PC-3 (cell line): Measurements from ENCODE around the gene NEGR1. TPM values are rescaled to one million over a fixed set of nuclear protein-coding genes. Genes with fewer than 3 reads are reported as not detected.

Experiments
- ATAC-seq: fragments of 200-7000 bp; cut with Tn5 transposase; 2 replicates; pipeline ENCODE4 v1.9.1; 2020; ENCODE audit warnings: mild to moderate bottlenecking, moderate library complexity
- BruUV-seq: library from RNA; stranded (reverse); fragments of 400-500 nt; replicated peaks from 2 replicates; lab custom pipeline; 2021; lab: Mats Ljungman, UMichigan
- CTCF ChIA-PET: fragments of 300-600 bp; sonication (Branson Sonifier 250); formaldehyde crosslinking; loops from one replicate; lab custom pipeline; 2022; ENCODE audit warnings: antibody characterized with exemption; lab: Charles Lee
- POLR2A ChIA-PET: fragments of 300-600 bp; sonication (Branson Sonifier 250); formaldehyde crosslinking; loops from one replicate; lab custom pipeline; 2022; ENCODE audit warnings: antibody characterized with exemption; ENCODE audit not compliant: unreplicated experiment; lab: Charles Lee
- DNase-seq: peaks from one replicate; pipeline ENCODE4 v3.0.0-alpha.2; 2015
- H2AFZ ChIP-seq: fragments of 300-600 bp; sonication (generic); 2 replicates; pipeline ENCODE4 v1.6.0; 2016; ENCODE audit warnings: antibody characterized with exemption, low read length
- H3F3A ChIP-seq: fragments of 300-600 bp; sonication (generic); one replicate; pipeline ENCODE4 v1.6.0; 2017; ENCODE audit warnings: antibody characterized with exemption, low read length, control low read depth, mild to moderate bottlenecking; ENCODE audit not compliant: unreplicated experiment
- H3K27ac ChIP-seq: fragments of 300-600 bp; sonication (generic); 2 replicates; pipeline ENCODE4 v1.5.1; 2016; ENCODE audit warnings: mild to moderate bottlenecking, low read length
- H3K27me3 ChIP-seq: fragments of 300-600 bp; sonication (generic); 2 replicates; pipeline ENCODE4 v1.6.1; 2016; ENCODE audit warnings: low read length, mixed read lengths
- H3K36me3 ChIP-seq: fragments of 300-600 bp; sonication (generic); 2 replicates; pipeline ENCODE4 v1.6.1; 2016; ENCODE audit warnings: low read depth, mixed run types, low read length, mixed read lengths
- H3K4me1 ChIP-seq: fragments of 300-600 bp; sonication (generic); 2 replicates; pipeline ENCODE4 v1.5.1; 2016; ENCODE audit warnings: low read length; ENCODE audit not compliant: insufficient read depth
- H3K4me2 ChIP-seq: fragments of 300-600 bp; sonication (generic); 2 replicates; pipeline ENCODE4 v1.6.0; 2016; ENCODE audit warnings: low read length
- H3K4me3 ChIP-seq: fragments of 300-600 bp; sonication (generic); 2 replicates; pipeline ENCODE4 v1.5.1; 2016; ENCODE audit warnings: mild to moderate bottlenecking, low read length, mixed read lengths
- H3K79me2 ChIP-seq: fragments of 300-600 bp; sonication (generic); 2 replicates; pipeline ENCODE4 v1.6.1; 2017; ENCODE audit warnings: low read length, mixed read lengths
- H3K9ac ChIP-seq: fragments of 300-600 bp; sonication (generic); 2 replicates; pipeline ENCODE4 v1.6.0; 2016; ENCODE audit warnings: mild to moderate bottlenecking, low read length
- H3K9me2 ChIP-seq: fragments of 300-600 bp; sonication (generic); replicated peaks from 2 replicates; pipeline ENCODE4 v1.6.1; 2016; ENCODE audit warnings: mixed run types, low read length, mixed read lengths
- H3K9me3 ChIP-seq: fragments of 300-600 bp; sonication (generic); 2 replicates; pipeline ENCODE4 v1.6.1; 2016; ENCODE audit warnings: low read length, mixed read lengths
- H4K20me1 ChIP-seq: fragments of 300-600 bp; sonication (generic); 2 replicates; pipeline ENCODE4 v1.6.1; 2016; ENCODE audit warnings: low read length, mixed read lengths
- CTCF ChIP-seq: fragments of 300-600 bp; sonication (generic); conservative IDR thresholded peaks from 2 replicates; pipeline ENCODE4 v1.5.1; 2017; ENCODE audit warnings: antibody characterized with exemption, low read depth, mild to moderate bottlenecking, low read length
- EZH2 ChIP-seq: fragments of 300-600 bp; sonication (generic); IDR thresholded peaks from one replicate; pipeline ENCODE4 v1.6.1; 2017; ENCODE audit warnings: antibody characterized with exemption, mild to moderate bottlenecking, low read length; ENCODE audit not compliant: unreplicated experiment
- EZH2phosphoT487 ChIP-seq: fragments of 300-600 bp; sonication (generic); IDR thresholded peaks from 2 replicates; pipeline ENCODE4 v1.6.1; 2018; ENCODE audit warnings: mild to moderate bottlenecking, antibody characterized with exemption, low read length, borderline replicate concordance
- intact Hi-C: fragments of 100-400 bp; cut with micrococcal nuclease; formaldehyde crosslinking; loops from 2 replicates; pipeline ENCODE4 v1.9.0; 2023
- total RNA-seq: library from RNA; depleted of rRNA; stranded (reverse); fragments of >200 nt; gene quantifications from 2 replicates; pipeline ENCODE4 v1.2.3, GENCODE V29; 2014

Gene NEGR1
- total RNA-seq, 1 experiment from 2014 or later, result 3.4 TPM

DNA sequence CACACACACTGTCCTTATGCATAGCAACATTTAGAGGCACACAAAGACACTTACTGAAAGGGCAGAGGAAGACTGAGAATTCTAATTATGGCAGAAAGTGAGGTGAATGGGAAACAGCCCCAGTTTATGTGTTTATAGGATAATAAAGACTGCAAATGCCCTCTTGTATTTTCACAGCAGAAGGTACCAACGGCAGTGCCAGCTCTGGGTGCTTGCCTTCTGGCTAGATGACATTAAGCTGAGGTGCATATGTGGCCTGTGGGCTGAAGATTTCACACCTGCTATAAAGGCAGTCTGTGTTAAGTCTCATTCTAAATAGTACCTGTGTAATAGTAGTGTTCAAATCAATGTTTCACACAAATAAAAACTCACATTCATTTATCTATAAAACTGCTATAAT lies 854.3 kb downstream of the NEGR1 start:
- CTCF ChIA-PET, result no interaction called here
- no peak for ATAC-seq
- BruUV-seq, result no TSS peak

DNA sequence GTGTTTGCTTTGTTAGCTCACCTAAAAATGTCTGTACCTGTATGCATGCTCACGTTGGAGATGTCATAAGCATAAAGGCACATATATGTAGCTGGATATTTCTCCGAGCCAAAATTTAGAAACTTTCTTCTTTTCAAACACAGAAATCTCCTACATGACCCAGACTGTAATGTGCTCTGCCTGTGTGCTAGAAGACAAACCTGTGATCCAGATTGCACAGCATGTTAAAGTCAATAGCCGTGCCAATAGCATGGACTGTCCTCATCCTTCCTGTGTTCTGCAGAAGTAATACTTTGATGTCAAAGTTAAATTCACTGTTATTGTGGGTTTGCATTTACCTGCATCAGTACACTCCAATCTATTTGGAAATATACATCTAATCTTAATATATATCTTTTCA lies 855.3 kb downstream of the NEGR1 start:
- no peaks in the 10 kb centered on the region for H3K9me3 ChIP-seq
- no TSS peak for BruUV-seq
- no peak for DNase-seq
- ATAC-seq, result no peak
- no peaks in the 10 kb centered on the region for H3K27me3 ChIP-seq
- TF ChIP-seq EZH2phosphoT487 (no peak), CTCF (no peak), EZH2 (no peak)
- no peaks in the 10 kb centered on the region for H3F3A ChIP-seq
- no peak overlapping the region for H3K4me3 ChIP-seq
- H4K20me1 ChIP-seq, result no peaks in the 10 kb centered on the region
- no peak overlapping the region for H3K9ac ChIP-seq
- no peaks in the 10 kb centered on the region for H3K9me2 ChIP-seq
- H3K27ac ChIP-seq, result no peak overlapping the region
- POLR2A ChIA-PET, result no interaction called here
- no peaks in the 10 kb centered on the region for H3K79me2 ChIP-seq
- intact Hi-C loops, result no loop called here
- no peaks in the 10 kb centered on the region for H3K4me1 ChIP-seq
- H2AFZ ChIP-seq, result no peak overlapping the region
- no peak overlapping the region for H3K4me2 ChIP-seq
- CTCF ChIA-PET, result no interaction called here
- H3K36me3 ChIP-seq, result no peaks in the 10 kb centered on the region

More for the DNA sequence above, 854.3 kb downstream of the NEGR1 start:
- H3K79me2 ChIP-seq, result no peaks in the 10 kb centered on the region
- no peaks in the 10 kb centered on the region for H3F3A ChIP-seq
- no peaks in the 10 kb centered on the region for H3K9me3 ChIP-seq
- no peaks in the 10 kb centered on the region for H4K20me1 ChIP-seq
- no peak for DNase-seq
- intact Hi-C loops, result no loop called here
- no peaks in the 10 kb centered on the region for H3K36me3 ChIP-seq
- H3K4me2 ChIP-seq, result no peak overlapping the region
- H3K27ac ChIP-seq, result no peak overlapping the region
- no peak overlapping the region for H3K9ac ChIP-seq
- H3K9me2 ChIP-seq, result no peaks in the 10 kb centered on the region
- TF ChIP-seq EZH2phosphoT487, result no peak
- no peak for TF ChIP-seq CTCF
- TF ChIP-seq EZH2, result no peak
- no peak overlapping the region for H3K4me3 ChIP-seq
- H3K4me1 ChIP-seq, result no peaks in the 10 kb centered on the region
- no peak overlapping the region for H2AFZ ChIP-seq
- H3K27me3 ChIP-seq, result no peaks in the 10 kb centered on the region
- POLR2A ChIA-PET, result interaction anchor here (0.6 kb wide), 1 partner anchor 242 kb away, joined by 8 read pairs; no protein-coding TSS in a partner anchor

DNA sequence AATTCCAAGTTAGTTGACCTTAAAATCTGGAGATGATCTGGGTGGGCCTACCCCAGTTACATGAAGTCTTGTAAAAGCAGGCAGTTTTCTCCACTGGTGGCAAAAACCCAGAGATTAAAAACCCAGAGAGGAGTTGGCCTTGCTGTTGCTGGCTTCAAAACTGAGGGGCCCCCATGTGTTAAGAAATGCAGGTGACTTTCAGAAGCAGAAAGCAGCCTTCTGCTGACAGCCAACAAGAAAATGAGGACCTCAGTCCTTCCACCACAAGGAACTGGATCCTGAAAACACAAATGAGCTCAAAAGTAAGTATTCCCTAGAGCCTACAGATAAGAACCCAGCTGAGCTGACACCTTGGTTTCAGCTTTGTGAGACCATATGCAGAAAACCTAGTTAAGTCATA lies 857.8 kb downstream of the NEGR1 start:
- POLR2A ChIA-PET, result no interaction called here
- no peak for TF ChIP-seq CTCF
- TF ChIP-seq EZH2, result no peak
- no peak for TF ChIP-seq EZH2phosphoT487

More for the DNA sequence above, 857.8 kb downstream of the NEGR1 start:
- H3K9ac ChIP-seq, result no peak overlapping the region
- ATAC-seq (no peak), DNase-seq (no peak)
- H3K4me2 ChIP-seq, result no peak overlapping the region
- H3K9me2 ChIP-seq, result no peaks in the 10 kb centered on the region
- no peak overlapping the region for H3K4me3 ChIP-seq
- H3K36me3 ChIP-seq, result no peaks in the 10 kb centered on the region
- no peaks in the 10 kb centered on the region for H4K20me1 ChIP-seq
- H3K9me3 ChIP-seq, result no peaks in the 10 kb centered on the region
- intact Hi-C loops, result no loop called here
- CTCF ChIA-PET, result no interaction called here
- H3K27me3 ChIP-seq, result no peaks in the 10 kb centered on the region
- H3F3A ChIP-seq, result no peaks in the 10 kb centered on the region
- no peaks in the 10 kb centered on the region for H3K4me1 ChIP-seq
- H2AFZ ChIP-seq, result no peak overlapping the region
- BruUV-seq, result no TSS peak
- H3K79me2 ChIP-seq, result no peaks in the 10 kb centered on the region
- H3K27ac ChIP-seq, result no peak overlapping the region
